ENCODE results near the gene NMNAT3.

The NMNAT3 gene

DNA sequence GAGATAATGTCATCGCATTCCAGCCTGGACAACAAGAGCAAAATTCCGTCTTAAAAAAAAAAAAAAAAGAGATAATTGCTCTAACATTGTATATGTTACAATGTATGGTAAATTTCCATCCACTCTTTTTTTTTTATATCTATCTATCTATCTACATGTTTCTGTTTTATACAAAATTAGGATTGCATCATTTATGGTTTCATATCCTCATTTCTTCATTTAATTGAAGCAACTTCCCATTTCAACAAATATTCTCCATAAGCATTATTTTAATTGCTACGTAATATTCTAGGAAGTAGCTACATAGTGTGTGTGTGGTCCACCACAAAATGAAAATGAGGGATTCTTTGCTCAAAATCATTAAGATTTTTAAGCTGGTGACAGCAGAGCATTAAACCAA, 156.6 kb downstream of the NMNAT3 start:
- DNase-seq (ENCODE audit: low read depth in 3 of 3): no peak

DNA sequence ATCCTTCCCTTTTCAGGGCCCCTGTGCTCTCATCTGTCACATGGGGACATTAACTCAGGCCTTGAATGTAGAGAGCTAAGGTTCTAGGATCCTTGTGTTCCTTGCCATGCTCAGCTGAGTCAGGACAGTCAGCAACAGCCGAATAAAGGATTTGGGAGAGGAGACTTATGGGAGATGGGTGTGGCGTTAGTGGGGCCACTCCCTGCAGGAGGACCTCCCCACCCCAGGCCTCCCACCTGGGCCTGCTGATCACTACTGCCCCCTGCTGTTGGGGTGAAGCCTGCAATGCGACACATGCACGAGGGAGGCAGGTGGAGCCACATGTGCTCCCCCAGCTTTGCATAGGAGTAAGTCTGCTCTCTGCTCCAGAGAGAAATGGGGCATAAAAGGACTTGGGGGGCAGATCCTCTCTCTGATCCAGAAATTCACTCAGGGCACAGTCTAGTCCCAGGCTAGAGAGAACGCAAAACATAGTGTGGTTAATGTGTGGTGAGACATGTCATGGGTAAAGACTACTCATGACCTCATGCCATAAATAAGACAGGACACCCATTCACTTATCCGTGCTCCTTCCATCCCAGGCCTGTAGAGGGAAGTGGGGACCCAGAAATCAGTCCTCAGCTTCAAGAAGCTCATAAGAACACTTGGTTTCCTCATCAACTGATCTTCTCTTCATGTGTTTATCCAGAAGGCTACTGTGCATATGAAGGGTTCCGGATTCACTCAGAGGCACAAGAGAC, 157.6 kb downstream of the NMNAT3 start:
- DNase-seq (ENCODE audit: low read depth in 3 of 3): no peak

- no peak for DNase-seq (ENCODE audit: low read depth in 3 of 3)
Observed at GRCh38 chr3:139518926-139519842, 158.6 kb downstream of the NMNAT3 start.

DNA sequence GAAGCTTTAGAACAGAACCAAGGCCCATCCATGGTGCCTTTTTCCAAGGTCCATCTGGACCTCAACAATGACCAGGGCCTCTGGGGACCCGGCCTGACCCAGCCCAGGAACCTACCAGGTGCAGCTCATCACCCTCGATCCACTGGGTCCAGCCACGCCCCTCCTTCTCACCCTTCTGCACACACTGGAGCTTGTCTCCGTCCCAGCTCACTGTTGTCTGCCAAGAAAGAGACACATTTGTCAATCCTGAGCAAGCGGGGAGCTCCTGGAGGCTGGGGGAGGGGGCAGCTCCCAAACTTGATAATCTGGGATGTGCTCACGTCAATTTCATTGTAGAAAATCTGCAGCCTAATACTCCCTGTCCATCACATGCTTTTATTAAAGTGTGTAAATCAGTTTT, 159.5 kb downstream of the NMNAT3 start:
- DNase-seq (ENCODE audit: low read depth in 3 of 3): no peak

GRCh38 chr3:139517321-139518065, 160.3 kb downstream of the NMNAT3 start:
- no peak for DNase-seq (ENCODE audit: low read depth in 3 of 3)

- no peak for DNase-seq (ENCODE audit: low read depth in 3 of 3)
Observed at GRCh38 chr3:139514741-139515140, 163.0 kb downstream of the NMNAT3 start.

All from stimulated activated CD4-positive, alpha-beta T cell treated with anti-CD3 and anti-CD28 coated beads, TNF-alpha, amount 100 ng/mL, for 4 hours (primary cell).